ENCODE measurements around the gene SPATA46.
"Not testable (repeated sequence)": the region's sequence is repeated elsewhere in the genome, so short reads cannot be mapped to it uniquely, and the experiment has no call there.

Gene SPATA46

DNA sequence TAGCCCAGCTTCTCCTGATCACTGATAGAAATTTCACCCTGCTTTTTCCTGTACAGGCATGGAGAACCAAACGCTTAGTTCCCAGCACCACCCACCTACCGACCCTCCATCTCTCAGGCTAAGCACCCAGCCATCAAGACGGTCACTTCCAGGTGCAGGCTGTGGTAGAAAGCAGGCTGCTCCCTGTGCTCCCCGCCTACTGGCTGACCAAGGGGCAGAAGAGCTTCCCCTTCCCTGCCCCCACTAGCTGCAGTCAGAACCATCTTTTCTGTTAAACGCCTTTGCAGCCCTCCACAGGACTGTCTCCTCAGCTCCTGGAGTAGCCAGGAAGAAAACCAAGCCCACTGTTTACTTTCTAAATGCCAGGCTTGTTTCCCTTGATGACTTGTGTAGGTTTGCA, 23.0 kb downstream of the SPATA46 start:
- Histone ChIP-seq H3K27me3 (ENCODE audit: low read length) (no peaks in the 10 kb centered on the region), H3K9me3 (ENCODE audit: insufficient read depth, low read length) (no peaks in the 10 kb centered on the region), H3K4me3 (ENCODE audit: insufficient read depth, low read length, poor library complexity, severe bottlenecking) (no peak overlapping the region), H3K36me3 (ENCODE audit: low read length) (no peaks in the 10 kb centered on the region), H3K79me2 (ENCODE audit: insufficient read depth, low read length) (no peaks in the 10 kb centered on the region), H3K9ac (ENCODE audit: low read length) (no peak overlapping the region), H3K27ac (ENCODE audit: low read depth, low read length) (no peak overlapping the region), H2AFZ (ENCODE audit: low read depth, low read length, severe bottlenecking) (no peak overlapping the region), H3K4me2 (ENCODE audit: low read depth, low read length, poor library complexity, severe bottlenecking) (no peak overlapping the region), H4K20me1 (ENCODE audit: low read depth, low read length) (no peaks in the 10 kb centered on the region), H3F3A (ENCODE audit: insufficient read depth) (no peaks in the 10 kb centered on the region), H3K9me2 (replicated peaks; ENCODE audit: insufficient read depth, low read length) (no peaks in the 10 kb centered on the region)
- no peak for TF ChIP-seq EZH2phosphoT487 (conservative IDR thresholded peaks at IDR 0.05; ENCODE audit: low read length)
- TF ChIP-seq, protein P1, sequence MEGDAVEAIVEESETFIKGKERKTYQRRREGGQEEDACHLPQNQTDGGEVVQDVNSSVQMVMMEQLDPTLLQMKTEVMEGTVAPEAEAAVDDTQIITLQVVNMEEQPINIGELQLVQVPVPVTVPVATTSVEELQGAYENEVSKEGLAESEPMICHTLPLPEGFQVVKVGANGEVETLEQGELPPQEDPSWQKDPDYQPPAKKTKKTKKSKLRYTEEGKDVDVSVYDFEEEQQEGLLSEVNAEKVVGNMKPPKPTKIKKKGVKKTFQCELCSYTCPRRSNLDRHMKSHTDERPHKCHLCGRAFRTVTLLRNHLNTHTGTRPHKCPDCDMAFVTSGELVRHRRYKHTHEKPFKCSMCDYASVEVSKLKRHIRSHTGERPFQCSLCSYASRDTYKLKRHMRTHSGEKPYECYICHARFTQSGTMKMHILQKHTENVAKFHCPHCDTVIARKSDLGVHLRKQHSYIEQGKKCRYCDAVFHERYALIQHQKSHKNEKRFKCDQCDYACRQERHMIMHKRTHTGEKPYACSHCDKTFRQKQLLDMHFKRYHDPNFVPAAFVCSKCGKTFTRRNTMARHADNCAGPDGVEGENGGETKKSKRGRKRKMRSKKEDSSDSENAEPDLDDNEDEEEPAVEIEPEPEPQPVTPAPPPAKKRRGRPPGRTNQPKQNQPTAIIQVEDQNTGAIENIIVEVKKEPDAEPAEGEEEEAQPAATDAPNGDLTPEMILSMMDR (IDR thresholded peaks at IDR 0.05; ENCODE audit: insufficient read depth, low read length, poor library complexity, severe bottlenecking): no peak

DNA sequence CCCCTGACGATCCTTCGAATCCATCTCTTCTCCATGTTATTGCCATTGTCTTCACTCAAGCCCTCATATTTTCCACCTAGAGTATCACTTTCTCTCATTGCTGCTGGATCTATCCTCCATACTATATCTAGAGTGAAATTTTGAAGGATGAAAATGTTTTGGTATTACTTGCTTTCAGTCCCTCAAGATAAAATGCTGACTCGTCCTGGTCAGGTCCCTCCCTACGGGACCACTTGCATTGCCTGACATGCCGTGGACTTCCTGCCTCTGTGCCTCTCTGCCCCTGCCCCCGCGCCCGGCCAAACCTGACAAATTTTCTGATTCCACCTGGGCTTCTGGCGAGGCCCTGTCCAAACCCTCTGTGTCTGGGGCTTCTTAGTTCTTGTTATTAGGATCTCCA, 23.6 kb downstream of the SPATA46 start:
- no peaks in the 10 kb centered on the region for H3K9me2 ChIP-seq (replicated peaks; ENCODE audit: insufficient read depth, low read length)
- H3F3A ChIP-seq (ENCODE audit: insufficient read depth): no peaks in the 10 kb centered on the region
- no peaks in the 10 kb centered on the region for H3K27me3 ChIP-seq (ENCODE audit: low read length)
- no peak overlapping the region for H2AFZ ChIP-seq (ENCODE audit: low read depth, low read length, severe bottlenecking)
- no peak for TF ChIP-seq EZH2phosphoT487 (conservative IDR thresholded peaks at IDR 0.05; ENCODE audit: low read length)
- TF ChIP-seq, protein P1 (IDR thresholded peaks at IDR 0.05; ENCODE audit: insufficient read depth, low read length, poor library complexity, severe bottlenecking): no peak
- no peak overlapping the region for H3K9ac ChIP-seq (ENCODE audit: low read length)
- H3K4me2 ChIP-seq (ENCODE audit: low read depth, low read length, poor library complexity, severe bottlenecking): no peak overlapping the region
- no peaks in the 10 kb centered on the region for H3K36me3 ChIP-seq (ENCODE audit: low read length)
- H3K79me2 ChIP-seq (ENCODE audit: insufficient read depth, low read length): no peaks in the 10 kb centered on the region
- no peak overlapping the region for H3K27ac ChIP-seq (ENCODE audit: low read depth, low read length)
- no peak overlapping the region for H3K4me3 ChIP-seq (ENCODE audit: insufficient read depth, low read length, poor library complexity, severe bottlenecking)
- no peaks in the 10 kb centered on the region for H4K20me1 ChIP-seq (ENCODE audit: low read depth, low read length)
- no peaks in the 10 kb centered on the region for H3K9me3 ChIP-seq (ENCODE audit: insufficient read depth, low read length)

DNA sequence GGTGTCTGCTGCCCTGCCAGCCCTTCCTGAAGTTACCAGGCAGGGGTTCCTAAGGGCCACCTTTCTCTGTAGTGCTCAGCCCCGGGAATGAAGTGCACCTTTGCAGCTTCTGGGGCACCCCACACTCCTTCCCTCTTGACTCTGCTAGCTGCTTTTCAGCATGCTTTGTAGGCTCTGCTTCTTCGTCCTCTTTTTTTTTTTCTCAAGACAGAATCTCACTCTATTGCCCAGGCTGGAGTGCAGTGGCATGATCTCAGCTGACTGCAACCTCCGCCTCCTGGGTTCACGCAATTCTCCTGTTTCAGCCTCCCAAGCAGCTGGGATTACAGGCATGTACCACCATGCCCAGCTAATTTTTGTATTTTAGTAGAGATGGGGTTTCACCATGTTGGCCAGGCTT, 24.8 kb downstream of the SPATA46 start:
- not testable (repeated sequence) for H3K9ac ChIP-seq (ENCODE audit: low read length); H3K9me2 ChIP-seq (replicated peaks; ENCODE audit: insufficient read depth, low read length); H3K27ac ChIP-seq (ENCODE audit: low read depth, low read length); H3K36me3 ChIP-seq (ENCODE audit: low read length); H3K4me2 ChIP-seq (ENCODE audit: low read depth, low read length, poor library complexity, severe bottlenecking); H3F3A ChIP-seq (ENCODE audit: insufficient read depth); H4K20me1 ChIP-seq (ENCODE audit: low read depth, low read length); H3K4me3 ChIP-seq (ENCODE audit: insufficient read depth, low read length, poor library complexity, severe bottlenecking); H3K27me3 ChIP-seq (ENCODE audit: low read length); H3K9me3 ChIP-seq (ENCODE audit: insufficient read depth, low read length); H3K79me2 ChIP-seq (ENCODE audit: insufficient read depth, low read length); H2AFZ ChIP-seq (ENCODE audit: low read depth, low read length, severe bottlenecking)

DNA sequence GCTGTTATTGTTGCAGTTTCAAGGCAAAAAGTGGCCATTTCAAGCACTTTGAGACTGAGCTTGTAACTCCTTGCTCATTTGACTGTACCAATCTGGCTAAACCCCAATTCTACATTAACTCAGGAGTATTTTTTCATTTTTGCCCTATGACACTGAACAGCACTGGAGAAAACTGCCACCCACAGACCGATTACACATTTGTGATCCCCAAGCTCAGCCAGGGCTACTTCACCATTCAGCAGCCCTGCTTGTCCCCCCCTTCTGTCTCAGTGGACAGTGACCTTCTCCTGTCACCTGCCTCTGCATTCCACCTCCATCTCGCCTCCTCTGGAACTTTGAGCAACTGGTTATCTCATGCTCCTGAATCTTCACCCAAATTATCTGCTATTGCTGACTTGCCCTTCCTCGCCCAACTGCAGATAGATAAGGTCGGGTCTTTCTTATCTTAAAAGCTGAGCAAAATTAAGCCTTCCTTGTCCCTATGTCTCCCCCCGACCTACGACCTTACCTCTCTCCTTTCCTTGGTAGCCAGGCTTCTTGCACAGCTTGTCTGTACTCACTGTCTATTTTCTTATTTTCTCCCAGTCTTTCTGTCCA, 25.3 kb downstream of the SPATA46 start:
- H3K27ac ChIP-seq (ENCODE audit: low read depth, low read length): no peak overlapping the region
- H3K4me2 ChIP-seq (ENCODE audit: low read depth, low read length, poor library complexity, severe bottlenecking): no peak overlapping the region
- H3K36me3 ChIP-seq (ENCODE audit: low read length): no peaks in the 10 kb centered on the region
- H3K4me3 ChIP-seq (ENCODE audit: insufficient read depth, low read length, poor library complexity, severe bottlenecking): no peak overlapping the region
- no peaks in the 10 kb centered on the region for H4K20me1 ChIP-seq (ENCODE audit: low read depth, low read length)
- no peaks in the 10 kb centered on the region for H3K27me3 ChIP-seq (ENCODE audit: low read length)
- H3K9me2 ChIP-seq (replicated peaks; ENCODE audit: insufficient read depth, low read length): no peaks in the 10 kb centered on the region
- no peaks in the 10 kb centered on the region for H3F3A ChIP-seq (ENCODE audit: insufficient read depth)
- H3K9me3 ChIP-seq (ENCODE audit: insufficient read depth, low read length): no peaks in the 10 kb centered on the region
- no peak overlapping the region for H3K9ac ChIP-seq (ENCODE audit: low read length)
- no peak overlapping the region for H2AFZ ChIP-seq (ENCODE audit: low read depth, low read length, severe bottlenecking)
- H3K79me2 ChIP-seq (ENCODE audit: insufficient read depth, low read length): no peaks in the 10 kb centered on the region
- no peak for TF ChIP-seq EZH2phosphoT487 (conservative IDR thresholded peaks at IDR 0.05; ENCODE audit: low read length)
- TF ChIP-seq, protein P1 (IDR thresholded peaks at IDR 0.05; ENCODE audit: insufficient read depth, low read length, poor library complexity, severe bottlenecking): no peak

Data from SU-DHL-6 (cell line).